ENCODE measurements around the gene CHD6.

- TF ChIP-seq, protein P1, sequence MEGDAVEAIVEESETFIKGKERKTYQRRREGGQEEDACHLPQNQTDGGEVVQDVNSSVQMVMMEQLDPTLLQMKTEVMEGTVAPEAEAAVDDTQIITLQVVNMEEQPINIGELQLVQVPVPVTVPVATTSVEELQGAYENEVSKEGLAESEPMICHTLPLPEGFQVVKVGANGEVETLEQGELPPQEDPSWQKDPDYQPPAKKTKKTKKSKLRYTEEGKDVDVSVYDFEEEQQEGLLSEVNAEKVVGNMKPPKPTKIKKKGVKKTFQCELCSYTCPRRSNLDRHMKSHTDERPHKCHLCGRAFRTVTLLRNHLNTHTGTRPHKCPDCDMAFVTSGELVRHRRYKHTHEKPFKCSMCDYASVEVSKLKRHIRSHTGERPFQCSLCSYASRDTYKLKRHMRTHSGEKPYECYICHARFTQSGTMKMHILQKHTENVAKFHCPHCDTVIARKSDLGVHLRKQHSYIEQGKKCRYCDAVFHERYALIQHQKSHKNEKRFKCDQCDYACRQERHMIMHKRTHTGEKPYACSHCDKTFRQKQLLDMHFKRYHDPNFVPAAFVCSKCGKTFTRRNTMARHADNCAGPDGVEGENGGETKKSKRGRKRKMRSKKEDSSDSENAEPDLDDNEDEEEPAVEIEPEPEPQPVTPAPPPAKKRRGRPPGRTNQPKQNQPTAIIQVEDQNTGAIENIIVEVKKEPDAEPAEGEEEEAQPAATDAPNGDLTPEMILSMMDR (IDR thresholded peaks at IDR 0.05), result no peak
- no peak for TF ChIP-seq POLR2A (IDR thresholded peaks at IDR 0.05)
These were observed 21.5 kb upstream of the CHD6 start for GRCh38 chr20:41639630-41640029.

Data from adrenal gland (tissue), 5 donors.